Type B pancreatic cell (in vitro differentiated cells): ENCODE results near the gene SELL. TPM values are rescaled to one million over a fixed set of nuclear protein-coding genes. Genes with fewer than 3 reads are reported as not detected.

ENCODE experiments used
- DNase-seq: peaks from one replicate; pipeline ENCODE4 v3.0.0; 2021; ENCODE audit warnings: mixed read lengths; ENCODE audit not compliant: unreplicated experiment; ENCODE audit errors: extremely low spot score
- H3K27ac Mint-ChIP-seq: 2 replicates; pipeline ENCODE4 v1.8.0; 2021; ENCODE audit warnings: mild to moderate bottlenecking, mixed read lengths
- H3K27me3 Mint-ChIP-seq: 2 replicates; pipeline ENCODE4 v1.8.0; 2021; ENCODE audit warnings: mixed read lengths
- H3K36me3 Mint-ChIP-seq: 2 replicates; pipeline ENCODE4 v1.8.0; 2021; ENCODE audit warnings: mixed read lengths
- H3K4me1 Mint-ChIP-seq: one replicate; pipeline ENCODE4 v1.8.0; 2021; ENCODE audit warnings: mixed read lengths; ENCODE audit not compliant: unreplicated experiment
- H3K4me3 Mint-ChIP-seq: 2 replicates; pipeline ENCODE4 v1.8.0; 2021; ENCODE audit warnings: mild to moderate bottlenecking, mixed read lengths
- H3K9me3 Mint-ChIP-seq: 2 replicates; pipeline ENCODE4 v1.8.0; 2021; ENCODE audit warnings: mixed read lengths
- total RNA-seq: library from RNA; stranded (reverse); gene quantifications from 2 replicates; pipeline ENCODE4 v1.2.1, GENCODE V29; 2021; ENCODE audit warnings: low replicate concordance
- TF ChIP-seq, protein P1 (sequence below): fragments of 200-600 bp; sonication (generic); conservative IDR thresholded peaks from 2 replicates; pipeline ENCODE4 v1.5.0; 2021; ENCODE audit warnings: antibody characterized with exemption, mild to moderate bottlenecking

SELL gene
- total RNA-seq, 1 donor from 2014 or later = 0.17 TPM

DNA sequence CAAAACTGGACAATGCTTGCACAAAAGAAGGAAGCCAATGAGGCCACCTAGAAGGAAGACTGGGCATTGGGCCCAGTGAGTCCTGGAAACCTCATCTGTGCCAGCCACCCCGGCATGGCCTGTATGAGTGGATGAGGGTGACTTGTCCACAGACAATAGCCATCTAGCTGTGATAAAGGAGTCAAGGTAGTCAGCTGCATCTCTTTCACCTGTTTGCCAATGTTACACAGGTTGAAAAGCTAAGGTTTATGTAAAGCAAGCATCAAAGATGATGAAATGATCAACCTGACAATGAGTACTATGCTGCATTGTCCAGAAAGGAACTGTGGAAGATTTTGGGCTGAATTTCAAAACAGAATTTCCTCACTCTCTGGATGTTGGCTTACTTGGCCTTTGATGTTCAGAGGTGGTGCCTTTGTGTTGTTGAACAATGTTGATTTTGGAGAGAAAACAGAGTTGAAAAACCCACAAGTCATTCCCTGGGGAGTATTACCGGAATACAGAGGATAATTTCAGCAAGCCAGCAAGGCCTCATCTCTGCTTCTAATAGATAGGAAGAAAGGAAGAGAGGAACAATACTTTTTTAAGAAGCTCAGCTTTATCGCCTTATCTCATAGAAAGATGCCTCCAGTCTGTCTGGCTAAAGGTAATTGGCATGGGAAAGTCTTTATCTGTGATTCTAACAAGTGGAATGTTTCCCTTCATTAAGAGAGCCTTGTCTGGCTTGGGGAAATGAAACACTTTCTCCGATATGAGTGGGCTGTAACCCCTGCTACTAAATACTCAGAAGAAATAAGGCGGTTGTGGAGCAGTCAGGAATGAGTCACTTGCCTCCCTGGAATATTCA, 33.8 kb upstream of the SELL start:
- no peak for DNase-seq
- H3K9me3 Mint-ChIP-seq = no peaks in the 10 kb centered on the region
- TF ChIP-seq, protein P1, sequence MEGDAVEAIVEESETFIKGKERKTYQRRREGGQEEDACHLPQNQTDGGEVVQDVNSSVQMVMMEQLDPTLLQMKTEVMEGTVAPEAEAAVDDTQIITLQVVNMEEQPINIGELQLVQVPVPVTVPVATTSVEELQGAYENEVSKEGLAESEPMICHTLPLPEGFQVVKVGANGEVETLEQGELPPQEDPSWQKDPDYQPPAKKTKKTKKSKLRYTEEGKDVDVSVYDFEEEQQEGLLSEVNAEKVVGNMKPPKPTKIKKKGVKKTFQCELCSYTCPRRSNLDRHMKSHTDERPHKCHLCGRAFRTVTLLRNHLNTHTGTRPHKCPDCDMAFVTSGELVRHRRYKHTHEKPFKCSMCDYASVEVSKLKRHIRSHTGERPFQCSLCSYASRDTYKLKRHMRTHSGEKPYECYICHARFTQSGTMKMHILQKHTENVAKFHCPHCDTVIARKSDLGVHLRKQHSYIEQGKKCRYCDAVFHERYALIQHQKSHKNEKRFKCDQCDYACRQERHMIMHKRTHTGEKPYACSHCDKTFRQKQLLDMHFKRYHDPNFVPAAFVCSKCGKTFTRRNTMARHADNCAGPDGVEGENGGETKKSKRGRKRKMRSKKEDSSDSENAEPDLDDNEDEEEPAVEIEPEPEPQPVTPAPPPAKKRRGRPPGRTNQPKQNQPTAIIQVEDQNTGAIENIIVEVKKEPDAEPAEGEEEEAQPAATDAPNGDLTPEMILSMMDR = no peak
- no peak overlapping the region for H3K4me3 Mint-ChIP-seq
- H3K27me3 Mint-ChIP-seq = no peaks in the 10 kb centered on the region
- H3K4me1 Mint-ChIP-seq = peaks cover 8% of the 10 kb centered on the region
- H3K27ac Mint-ChIP-seq = no peak overlapping the region
- H3K36me3 Mint-ChIP-seq = no peaks in the 10 kb centered on the region

- H3K9me3 Mint-ChIP-seq = no peaks in the 10 kb centered on the region
- no peak overlapping the region for H3K27ac Mint-ChIP-seq
- TF ChIP-seq, protein P1 = no peak
- H3K4me3 Mint-ChIP-seq = no peak overlapping the region
- H3K36me3 Mint-ChIP-seq = no peaks in the 10 kb centered on the region
- DNase-seq = no peak
- H3K27me3 Mint-ChIP-seq = no peaks in the 10 kb centered on the region
- peaks cover 8% of the 10 kb centered on the region for H3K4me1 Mint-ChIP-seq
These were observed 30.4 kb upstream of the SELL start for GRCh38 chr1:169741666-169742394.

DNA sequence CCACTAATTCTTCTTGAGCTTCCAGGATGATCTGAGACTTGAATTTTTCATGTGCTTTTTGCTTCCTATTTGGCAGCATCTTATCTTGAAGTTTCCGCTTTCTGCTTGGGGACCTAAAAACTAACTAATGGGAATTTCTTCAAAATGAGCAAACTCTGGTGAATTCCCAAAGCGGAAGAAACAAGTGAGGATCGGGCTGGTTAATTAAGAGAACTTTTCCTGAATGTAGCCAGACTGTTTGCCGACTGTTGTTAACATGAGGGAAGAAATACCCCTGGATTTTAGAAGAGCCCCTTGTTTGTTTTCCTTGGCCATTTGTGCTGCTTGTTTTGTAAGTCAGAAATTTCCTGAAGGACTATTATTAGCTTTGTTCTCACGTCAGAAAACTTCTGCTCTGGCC, 28.6 kb upstream of the SELL start:
- Mint-ChIP-seq H3K9me3 (no peaks in the 10 kb centered on the region), H3K36me3 (no peaks in the 10 kb centered on the region), H3K27ac (no peak overlapping the region), H3K4me3 (no peak overlapping the region), H3K27me3 (no peaks in the 10 kb centered on the region), H3K4me1 (peaks cover 8% of the 10 kb centered on the region)
- TF ChIP-seq, protein P1 = no peak
- DNase-seq = no peak

- H3K9me3 Mint-ChIP-seq = no peaks in the 10 kb centered on the region
- TF ChIP-seq, protein P1 = no peak
- no peak for DNase-seq
- H3K4me1 Mint-ChIP-seq = no peaks in the 10 kb centered on the region
- H3K36me3 Mint-ChIP-seq = no peaks in the 10 kb centered on the region
- H3K4me3 Mint-ChIP-seq = no peak within 1 kb of the TSS
- H3K27ac Mint-ChIP-seq = no peak within 1 kb of the TSS
- peaks cover 7% of the 10 kb centered on the region for H3K27me3 Mint-ChIP-seq
These were observed 22.5 kb upstream of the SELL start, which contains the start of gene SELE for GRCh38 chr1:169733924-169734323. SELE (minus strand) TSS chr1:169734079; CDS start chr1:169733612, 467 bp downstream.

GRCh38 chr1:169731446-169731845, 20.0 kb upstream of the SELL start:
- TF ChIP-seq, protein P1 = no peak
- Mint-ChIP-seq H3K4me3 (no peak overlapping the region), H3K4me1 (no peaks in the 10 kb centered on the region), H3K36me3 (no peaks in the 10 kb centered on the region), H3K27me3 (peaks cover 7% of the 10 kb centered on the region), H3K9me3 (no peaks in the 10 kb centered on the region), H3K27ac (no peak overlapping the region)
- no peak for DNase-seq
